Ramos (cell line): ENCODE data around the gene NXPH2.
"Not testable (repeated sequence)": the region's sequence is repeated elsewhere in the genome, so short reads cannot be mapped to it uniquely, and the experiment has no call there.

ENCODE experiments used
- in situ Hi-C: fragments of 300-500 bp; cut with MboI; formaldehyde crosslinking; loops from one replicate; pipeline ENCODE4 v1.14.3; 2022; ENCODE audit warnings: low sequenced_read_pairs; ENCODE audit not compliant: unreplicated experiment

The NXPH2 gene

GRCh38 chr2:138649571-138649970 is 130.6 kb downstream of the NXPH2 start:
- in situ Hi-C loops, result no loop called here

GRCh38 chr2:138648606-138649005 is 131.6 kb downstream of the NXPH2 start:
- in situ Hi-C loops, result no loop called here

DNA sequence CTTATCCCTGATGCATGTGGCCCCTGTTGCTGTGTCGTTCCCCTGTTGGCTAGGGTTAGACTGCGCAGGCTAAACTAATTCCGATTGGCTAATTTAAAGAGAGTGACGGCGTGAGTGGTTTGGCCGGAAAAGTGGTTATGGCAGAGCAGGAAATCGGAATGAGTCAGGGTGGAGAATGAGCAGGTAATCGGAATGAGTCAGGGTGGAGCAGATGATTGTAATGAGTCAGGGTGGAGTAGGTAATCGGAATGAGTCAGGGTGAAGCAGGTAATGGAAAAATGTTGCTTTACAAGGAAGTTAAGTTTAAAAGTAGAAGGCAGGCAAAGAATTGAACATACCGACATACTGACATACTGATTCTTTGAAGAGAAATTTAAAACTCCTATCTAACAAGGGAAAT is 135.4 kb downstream of the NXPH2 start:
- in situ Hi-C loops, result not testable (repeated sequence)

DNA sequence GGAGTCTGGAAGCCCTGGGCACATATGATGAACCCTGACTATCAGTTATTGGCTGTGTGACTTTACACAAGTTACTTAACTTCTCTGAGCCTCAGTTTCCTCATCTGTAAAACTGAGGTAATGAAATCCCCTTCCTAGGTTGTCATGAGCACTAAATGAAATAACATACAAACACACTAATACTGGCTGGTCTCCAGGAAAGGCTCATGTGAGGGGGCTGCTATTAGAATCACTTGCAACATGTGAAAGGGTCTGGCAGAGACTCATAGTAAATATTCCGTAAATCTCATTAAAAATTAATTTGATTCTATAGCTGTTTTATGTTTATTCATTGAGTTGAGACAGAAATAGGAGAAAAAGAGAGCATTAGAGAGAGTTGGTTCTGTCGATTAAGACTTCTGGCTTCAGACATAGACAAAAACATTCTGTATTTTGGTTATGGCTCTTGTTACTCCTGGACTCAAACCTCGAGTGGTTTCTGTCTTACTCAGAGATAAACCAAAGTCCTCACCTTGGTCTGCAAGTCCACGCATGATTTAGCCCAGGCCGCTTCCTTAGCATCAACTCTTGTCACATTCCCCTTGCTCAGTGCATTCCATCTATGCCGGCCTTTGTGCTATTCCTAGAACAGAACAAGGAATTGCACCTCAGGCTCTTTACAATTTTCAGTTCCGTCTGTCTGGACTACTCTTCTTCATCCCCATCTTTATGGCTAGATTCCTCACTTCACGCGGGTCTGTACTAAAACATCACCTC is 139.1 kb downstream of the NXPH2 start:
- in situ Hi-C loops, result no loop called here

DNA sequence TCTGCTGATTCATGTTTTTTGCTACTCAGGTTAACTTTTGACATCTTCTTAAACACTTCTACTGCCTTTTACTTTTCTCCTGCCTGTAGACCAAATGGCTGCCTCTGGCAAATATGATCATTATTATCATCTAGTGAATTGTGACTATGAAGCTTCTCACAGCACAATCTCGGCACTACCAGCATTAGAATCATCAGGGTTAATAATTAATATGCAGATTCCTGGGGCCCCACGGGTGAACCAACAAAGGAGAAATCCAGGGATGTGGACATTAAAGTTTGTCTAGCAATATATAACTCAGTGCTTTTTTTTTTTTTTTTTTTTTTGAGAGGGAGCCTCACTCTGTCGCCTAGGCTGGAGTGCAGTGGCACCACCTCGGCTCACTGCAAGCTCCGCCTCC is 142.5 kb downstream of the NXPH2 start:
- in situ Hi-C loops, result no loop called here

- in situ Hi-C loops, result no loop called here
Measured at GRCh38 chr2:138637061-138637460, 143.1 kb downstream of the NXPH2 start.

DNA sequence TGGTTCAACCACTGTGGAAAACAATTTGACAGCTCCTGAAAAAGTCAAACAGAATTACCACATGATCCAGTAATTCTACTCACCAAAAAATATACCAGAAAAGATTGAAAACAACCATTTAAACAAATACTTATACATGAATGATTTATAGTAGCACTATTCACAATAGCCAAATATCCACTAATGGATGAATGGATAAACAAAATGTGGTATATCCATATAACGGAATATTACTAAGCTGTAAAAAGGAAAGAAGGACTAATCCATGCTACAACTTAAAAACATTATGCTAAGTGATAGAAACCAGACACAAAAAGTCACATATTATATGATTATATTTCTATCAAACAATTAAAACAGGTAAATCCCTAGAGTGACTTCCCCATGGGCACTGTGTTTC is 147.1 kb downstream of the NXPH2 start:
- in situ Hi-C loops, result no loop called here

DNA sequence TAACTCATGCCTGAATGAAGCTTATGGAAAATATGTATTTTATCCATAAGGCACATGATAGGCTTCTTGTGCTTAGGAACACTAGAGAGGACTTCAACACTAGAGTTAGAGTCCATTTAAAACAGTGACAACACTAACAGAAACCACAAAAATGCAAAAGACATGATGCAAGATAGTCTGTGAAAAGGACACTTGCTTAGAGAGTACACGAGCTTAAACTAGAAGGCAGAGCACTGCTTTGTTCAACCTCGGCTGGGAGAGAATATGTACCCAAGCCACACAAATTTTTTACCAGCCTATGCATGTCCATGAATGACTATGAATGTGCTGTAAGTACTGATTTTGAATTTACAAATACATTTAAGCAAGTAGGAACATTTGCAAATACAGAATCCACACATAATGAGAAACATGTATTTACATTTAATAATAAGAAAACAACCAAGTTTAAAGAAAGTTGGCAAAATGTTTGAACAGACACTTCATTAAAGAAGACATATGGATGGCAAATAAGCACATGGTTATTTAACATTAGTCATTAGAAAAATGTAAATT is 148.0 kb downstream of the NXPH2 start:
- in situ Hi-C loops, result no loop called here

DNA sequence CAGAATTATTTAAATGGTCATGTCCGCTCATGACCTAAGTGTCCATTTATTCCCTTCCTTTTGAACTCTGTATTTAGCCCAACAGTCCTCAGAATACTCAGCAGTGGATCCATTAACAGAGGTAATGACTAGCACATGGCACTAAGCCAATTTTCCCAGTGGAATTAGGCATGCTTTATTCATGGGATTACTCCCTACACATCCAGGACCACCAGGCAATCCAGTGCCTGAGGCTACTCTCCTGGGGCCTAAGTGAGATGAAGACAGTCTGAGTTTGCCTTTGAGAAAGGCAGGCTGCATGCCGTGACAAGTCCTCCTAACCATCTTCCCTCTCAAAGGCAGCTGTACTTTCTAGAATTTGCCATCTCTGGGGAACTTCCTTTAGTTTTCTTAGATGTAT is 150.0 kb downstream of the NXPH2 start:
- in situ Hi-C loops, result no loop called here

DNA sequence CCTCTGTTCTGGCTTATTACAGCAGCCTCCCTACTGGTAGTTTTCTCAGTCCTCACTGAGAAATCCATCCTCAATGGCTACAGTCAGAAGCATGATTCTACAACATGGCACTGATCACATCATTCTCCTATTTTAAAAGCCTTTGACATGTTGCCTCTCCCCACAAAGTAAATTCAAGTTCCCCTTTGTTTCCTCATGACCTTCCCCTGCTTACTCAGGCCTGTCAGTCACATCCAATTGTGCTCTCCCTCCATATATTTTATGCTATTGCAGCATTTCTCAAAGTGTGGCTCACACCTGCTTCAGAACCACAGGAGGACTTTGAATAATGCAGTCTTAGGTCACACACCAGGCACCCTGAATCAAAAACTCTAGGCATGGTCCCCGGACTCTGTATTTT is 154.0 kb downstream of the NXPH2 start:
- in situ Hi-C loops, result no loop called here

DNA sequence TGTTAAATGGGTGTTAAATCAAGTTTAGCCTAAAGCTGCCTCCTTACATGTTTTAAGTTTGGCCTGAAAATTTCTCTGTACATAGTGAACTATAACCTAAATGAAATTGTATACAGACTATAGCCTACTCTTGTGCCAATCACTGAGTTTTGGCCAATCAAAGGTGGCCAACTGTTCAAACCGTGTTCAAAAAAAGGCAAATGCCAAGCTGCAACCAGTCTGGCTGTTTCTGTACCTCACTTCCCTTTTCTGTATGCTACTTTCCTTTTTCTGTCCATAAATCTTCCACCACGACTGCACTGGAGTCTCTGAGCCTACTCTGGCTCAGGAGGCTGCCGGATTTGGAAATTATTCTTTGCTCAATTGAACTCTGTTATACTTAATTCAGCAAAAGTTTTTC is 157.6 kb downstream of the NXPH2 start:
- in situ Hi-C loops, result no loop called here

DNA sequence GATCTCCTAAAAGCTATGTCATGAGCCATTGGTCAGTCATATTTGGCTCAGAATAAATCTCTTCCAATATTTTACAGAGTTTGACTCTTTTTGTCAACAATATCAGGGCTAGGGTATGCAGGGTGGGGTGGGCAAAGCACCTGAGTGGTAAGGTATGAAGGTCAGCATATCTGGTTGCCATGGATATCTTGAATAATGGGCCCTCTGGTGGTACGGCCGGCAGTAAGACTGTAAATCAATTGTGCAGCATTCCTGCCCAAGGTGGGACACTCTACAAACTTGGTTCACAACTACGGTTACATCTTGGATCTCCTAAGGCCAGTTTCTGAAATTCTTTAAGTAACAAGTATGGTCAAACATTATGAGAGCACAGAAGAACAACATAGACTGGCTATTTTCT is 159.1 kb downstream of the NXPH2 start:
- in situ Hi-C loops, result no loop called here

DNA sequence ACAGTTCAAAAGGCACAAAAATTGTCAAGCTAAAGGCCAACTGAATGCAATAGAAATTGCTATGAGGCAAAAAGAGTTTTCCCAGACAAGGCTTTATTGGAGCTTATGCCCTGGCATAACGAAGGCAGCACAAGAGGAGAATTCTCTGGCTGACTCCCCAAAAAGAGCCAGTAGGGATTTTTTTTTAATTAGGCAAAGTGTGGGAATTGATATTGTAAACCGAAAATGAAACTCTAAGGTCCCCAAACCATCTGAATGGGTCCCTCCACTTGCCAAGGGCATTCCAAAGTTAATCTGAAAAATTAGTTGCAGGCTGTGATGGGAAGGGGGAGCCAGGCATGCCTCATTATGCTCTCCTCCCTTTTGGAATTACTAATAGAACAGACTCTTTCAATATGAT is 159.8 kb downstream of the NXPH2 start:
- in situ Hi-C loops, result no loop called here
